ENCODE results near the gene FAM161A. TPM values are rescaled to one million over a fixed set of nuclear protein-coding genes. Genes with fewer than 3 reads are reported as not detected.

Gene FAM161A
- total RNA-seq, 1 experiment from 2014 or later: 10.1 TPM

- H3K27me3 ChIP-seq (ENCODE audit: control insufficient read depth, insufficient read depth, low read length): no peaks in the 10 kb centered on the region; the same call in 1 of the 2 replicates
- BruUV-seq (replicated peaks): no TSS peak
- H3K27ac ChIP-seq (ENCODE audit: low read length): no peak overlapping the region
- no peaks in the 10 kb centered on the region for H3K9me3 ChIP-seq (ENCODE audit: control insufficient read depth, insufficient read depth, low read depth, low read length)
- intact Hi-C loops (cut with micrococcal nuclease; ENCODE audit: unreplicated experiment) (loop anchor here (10.0 kb wide), 1 partner anchor 255 kb away; the partner anchor contains the start of gene XPO1), in situ Hi-C loops (cut with HindIII; ENCODE audit: low pct_unique_long_range_greater_than_20kb, low sequenced_read_pairs) (no loop called here)
- DNase-seq (ENCODE audit: low read depth, low spot score) (no peak), ATAC-seq (no peak)
- ChIA-PET POLR2A (interaction anchor here (0.5 to 0.7 kb wide), 2 partner anchors 40 to 196 kb away, joined by 3 read pairs; no protein-coding TSS in a partner anchor), CTCF (no interaction called here)
- no peaks in the 10 kb centered on the region for H3K4me1 ChIP-seq (ENCODE audit: control insufficient read depth, insufficient read depth, low read length)
- no peaks in the 10 kb centered on the region for H3K36me3 ChIP-seq (ENCODE audit: control insufficient read depth, insufficient read depth, low read length)
- TF ChIP-seq TCF7L2 (IDR thresholded peaks at IDR 0.05; ENCODE audit: low read depth, low read length) (no peak), REST (IDR thresholded peaks at IDR 0.05; ENCODE audit: insufficient read depth in 1 of 2, low read depth in 2 of 2, low read length in 1 of 2) (no peak), POLR2AphosphoS5 (IDR thresholded peaks at IDR 0.05; ENCODE audit: low read depth, low read length) (no peak), SIN3A (IDR thresholded peaks at IDR 0.05; ENCODE audit: borderline replicate concordance, insufficient read depth, low read depth, low read length) (no peak)
- no peak overlapping the region for H3K4me3 ChIP-seq (ENCODE audit: low read depth in 2 of 2, low read length in 2 of 2)
These were observed 63.9 kb downstream of the FAM161A start for GRCh38 chr2:61789807-61790602.

DNA sequence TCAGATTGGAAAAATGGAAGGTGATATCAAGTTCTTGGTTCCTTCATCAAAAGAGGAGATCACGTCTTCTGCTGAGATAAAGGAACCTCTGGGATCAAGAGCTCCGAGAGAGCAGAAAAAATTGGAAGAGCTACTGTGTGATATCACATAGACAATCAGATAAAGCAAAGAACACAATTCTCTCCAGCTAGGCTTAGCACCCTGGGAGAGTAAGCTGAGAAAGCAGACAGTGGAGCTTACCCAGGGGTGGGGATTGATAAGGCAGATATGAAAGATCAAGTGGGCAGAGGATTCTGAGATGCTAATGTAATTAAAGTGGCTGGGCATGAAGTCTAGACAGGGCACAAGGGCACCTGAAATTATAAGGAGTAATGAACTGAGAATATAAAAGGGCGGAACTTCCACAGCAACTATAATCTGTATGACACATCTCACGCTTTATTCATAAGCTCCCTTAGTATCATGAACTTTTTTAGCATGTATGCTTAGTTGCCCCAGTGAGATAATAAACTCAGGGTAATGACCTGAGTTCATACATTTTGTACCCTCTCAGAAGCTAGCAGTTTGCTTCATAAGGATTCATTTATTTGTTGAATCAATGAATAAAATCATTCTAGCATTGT lies 65.8 kb downstream of the FAM161A start:
- Histone ChIP-seq H3K27me3 (ENCODE audit: control insufficient read depth, insufficient read depth, low read length) (no peaks in the 10 kb centered on the region; the same call in 1 of the 2 replicates), H3K9me3 (ENCODE audit: control insufficient read depth, insufficient read depth, low read depth, low read length) (no peaks in the 10 kb centered on the region), H3K27ac (ENCODE audit: low read length) (no peak overlapping the region), H3K36me3 (ENCODE audit: control insufficient read depth, insufficient read depth, low read length) (no peaks in the 10 kb centered on the region), H3K4me3 (ENCODE audit: low read depth in 2 of 2, low read length in 2 of 2) (no peak overlapping the region), H3K4me1 (ENCODE audit: control insufficient read depth, insufficient read depth, low read length) (no peaks in the 10 kb centered on the region)
- BruUV-seq (replicated peaks): no TSS peak
- POLR2A ChIA-PET: no interaction called here
- CTCF ChIA-PET: no interaction called here
- intact Hi-C loops (cut with micrococcal nuclease; ENCODE audit: unreplicated experiment): no loop called here
- DNase-seq (ENCODE audit: low read depth, low spot score) (no peak), ATAC-seq (no peak)
- in situ Hi-C loops (cut with HindIII; ENCODE audit: low pct_unique_long_range_greater_than_20kb, low sequenced_read_pairs): no loop called here
- no peak for TF ChIP-seq TCF7L2 (IDR thresholded peaks at IDR 0.05; ENCODE audit: low read depth, low read length)
- TF ChIP-seq, protein P1, sequence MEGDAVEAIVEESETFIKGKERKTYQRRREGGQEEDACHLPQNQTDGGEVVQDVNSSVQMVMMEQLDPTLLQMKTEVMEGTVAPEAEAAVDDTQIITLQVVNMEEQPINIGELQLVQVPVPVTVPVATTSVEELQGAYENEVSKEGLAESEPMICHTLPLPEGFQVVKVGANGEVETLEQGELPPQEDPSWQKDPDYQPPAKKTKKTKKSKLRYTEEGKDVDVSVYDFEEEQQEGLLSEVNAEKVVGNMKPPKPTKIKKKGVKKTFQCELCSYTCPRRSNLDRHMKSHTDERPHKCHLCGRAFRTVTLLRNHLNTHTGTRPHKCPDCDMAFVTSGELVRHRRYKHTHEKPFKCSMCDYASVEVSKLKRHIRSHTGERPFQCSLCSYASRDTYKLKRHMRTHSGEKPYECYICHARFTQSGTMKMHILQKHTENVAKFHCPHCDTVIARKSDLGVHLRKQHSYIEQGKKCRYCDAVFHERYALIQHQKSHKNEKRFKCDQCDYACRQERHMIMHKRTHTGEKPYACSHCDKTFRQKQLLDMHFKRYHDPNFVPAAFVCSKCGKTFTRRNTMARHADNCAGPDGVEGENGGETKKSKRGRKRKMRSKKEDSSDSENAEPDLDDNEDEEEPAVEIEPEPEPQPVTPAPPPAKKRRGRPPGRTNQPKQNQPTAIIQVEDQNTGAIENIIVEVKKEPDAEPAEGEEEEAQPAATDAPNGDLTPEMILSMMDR (IDR thresholded peaks at IDR 0.05): no peak
- TF ChIP-seq REST (IDR thresholded peaks at IDR 0.05; ENCODE audit: insufficient read depth in 1 of 2, low read depth in 2 of 2, low read length in 1 of 2): no peak
- no peak for TF ChIP-seq SIN3A (IDR thresholded peaks at IDR 0.05; ENCODE audit: borderline replicate concordance, insufficient read depth, low read depth, low read length)
- no peak for TF ChIP-seq POLR2AphosphoS5 (IDR thresholded peaks at IDR 0.05; ENCODE audit: low read depth, low read length)
